Activated CD8-positive, alpha-beta memory T cell treated with anti-CD3 and anti-CD28 coated beads for 48 hours (primary cell): ENCODE data around the gene VRK3.
"Not testable (repeated sequence)": the region's sequence is repeated elsewhere in the genome, so short reads cannot be mapped to it uniquely, and the experiment has no call there.

Experiments
- DNase-seq, 3 experiments: peaks; one replicate each; pipeline ENCODE4 v3.0.0-alpha.2; 2020; ENCODE audit warnings: low read depth in 2 of 3, low spot score in 2 of 3

Gene VRK3

GRCh38 chr19:49997709-49998108 is 27.5 kb downstream of the VRK3 start:
- DNase-seq: no peak

- DNase-seq: no peak
Observed at GRCh38 chr19:49988433-49988832, 36.7 kb downstream of the VRK3 start.

DNA sequence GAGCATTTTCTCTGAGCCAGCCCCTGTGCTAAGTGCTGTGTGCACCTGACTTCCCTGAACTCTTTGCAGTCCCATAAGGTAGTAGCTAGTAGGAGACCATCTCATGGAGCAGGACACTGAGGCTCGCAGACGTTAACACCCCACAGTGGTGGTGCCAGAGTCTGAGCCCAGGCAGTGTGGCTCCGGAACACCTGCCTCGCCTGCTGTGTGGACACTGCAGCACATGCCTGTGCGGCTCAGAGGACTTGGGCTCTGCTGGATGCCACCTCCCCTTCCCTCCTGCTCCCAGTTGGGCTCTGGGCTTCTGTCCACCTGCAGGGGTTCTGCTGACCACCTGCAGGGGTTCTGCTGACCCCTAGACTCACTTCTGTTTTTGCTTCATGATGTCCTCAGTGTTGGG is 37.2 kb downstream of the VRK3 start:
- no peak for DNase-seq

- peak; percentile 54 to 63 (median 57) for DNase-seq
Observed at GRCh38 chr19:49987159-49987698, 37.9 kb downstream of the VRK3 start.

DNA sequence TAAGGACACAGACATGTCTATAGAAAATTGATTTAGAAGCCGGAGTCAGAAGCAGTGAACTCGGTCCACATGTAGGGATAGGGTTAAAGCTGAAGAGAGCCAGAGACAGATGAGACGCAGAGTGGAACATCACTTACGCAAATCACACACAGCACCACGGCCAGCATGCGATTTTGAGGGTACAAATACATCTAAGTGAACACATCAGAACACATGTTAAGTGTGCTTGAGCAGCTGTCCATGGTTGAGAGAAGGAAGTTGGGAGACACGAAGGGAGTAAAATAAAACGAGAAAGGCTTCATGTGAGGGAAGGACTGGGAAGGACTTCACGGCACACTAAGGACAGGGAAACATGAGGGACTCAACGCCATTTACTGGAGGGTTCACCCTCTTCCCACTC is 38.8 kb downstream of the VRK3 start:
- DNase-seq: no peak

DNA sequence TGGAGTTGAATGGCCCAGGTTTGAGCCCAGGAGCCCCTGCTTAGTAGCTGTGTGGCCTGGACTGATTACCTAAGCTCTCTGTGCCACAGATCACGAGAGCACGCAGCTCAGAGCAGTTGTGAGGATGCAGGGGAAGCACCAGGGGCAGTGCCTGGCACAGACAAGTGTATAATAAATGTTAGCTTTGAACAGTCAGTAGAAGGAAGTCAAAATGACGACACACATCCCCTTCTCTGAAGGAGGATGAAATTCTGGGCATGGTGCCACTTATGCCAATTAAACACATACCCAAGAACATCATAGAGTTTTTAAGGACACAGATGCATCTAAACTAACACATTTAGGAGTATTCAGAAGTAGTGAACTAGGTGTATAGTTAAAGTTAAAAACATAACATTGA is 39.3 kb downstream of the VRK3 start:
- no peak for DNase-seq

DNA sequence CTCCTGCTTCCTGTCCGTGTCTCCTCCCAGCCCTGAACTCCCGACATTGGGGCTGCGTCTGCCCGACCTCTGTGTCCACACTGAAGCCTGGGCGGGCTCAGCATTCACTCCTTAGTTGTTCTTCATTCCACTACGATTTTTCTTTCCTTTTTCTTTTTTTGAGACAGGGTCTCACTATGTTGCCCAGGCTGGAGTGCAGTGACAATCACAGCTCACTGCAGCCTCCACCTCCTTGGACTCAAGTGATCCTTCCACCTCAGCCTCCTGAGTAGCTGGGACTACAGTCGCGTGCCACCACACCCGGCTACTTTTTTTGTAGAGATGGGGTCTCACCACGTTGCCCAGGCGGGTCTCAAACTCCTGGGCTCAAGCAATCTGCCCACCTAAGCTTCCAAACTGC is 40.7 kb downstream of the VRK3 start:
- no peak for DNase-seq

DNA sequence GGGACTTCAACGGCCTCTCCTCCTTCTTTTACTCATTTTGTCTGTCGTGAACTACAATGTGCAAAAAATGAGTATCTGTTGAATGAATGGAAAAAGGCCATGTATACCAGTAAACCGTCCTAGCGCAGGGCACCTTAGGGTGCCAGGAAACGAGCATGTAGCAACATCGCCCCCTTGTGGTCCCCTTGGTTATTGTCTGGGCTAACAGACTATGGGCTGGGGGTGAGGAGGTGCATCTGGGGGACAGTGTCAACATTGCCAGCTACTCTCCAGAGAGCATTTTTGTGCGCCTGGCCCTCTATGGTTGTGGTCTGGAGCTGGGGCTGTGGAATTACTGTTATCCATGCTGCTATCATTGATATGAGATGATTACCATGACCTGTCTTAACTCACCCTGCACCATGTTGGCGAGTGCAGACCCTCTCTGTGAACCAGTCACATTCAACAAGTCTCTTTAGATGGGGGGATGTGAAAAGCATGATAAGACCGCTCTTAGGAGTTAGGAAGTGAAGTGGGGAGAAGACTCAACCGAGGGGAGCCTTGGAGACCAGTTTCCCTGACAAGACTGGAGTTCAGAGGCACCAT is 41.4 kb downstream of the VRK3 start:
- DNase-seq: peak; percentile 48 to 84 (median 80)

GRCh38 chr19:49981603-49982593 is 43.3 kb downstream of the VRK3 start:
- no peak for DNase-seq

DNA sequence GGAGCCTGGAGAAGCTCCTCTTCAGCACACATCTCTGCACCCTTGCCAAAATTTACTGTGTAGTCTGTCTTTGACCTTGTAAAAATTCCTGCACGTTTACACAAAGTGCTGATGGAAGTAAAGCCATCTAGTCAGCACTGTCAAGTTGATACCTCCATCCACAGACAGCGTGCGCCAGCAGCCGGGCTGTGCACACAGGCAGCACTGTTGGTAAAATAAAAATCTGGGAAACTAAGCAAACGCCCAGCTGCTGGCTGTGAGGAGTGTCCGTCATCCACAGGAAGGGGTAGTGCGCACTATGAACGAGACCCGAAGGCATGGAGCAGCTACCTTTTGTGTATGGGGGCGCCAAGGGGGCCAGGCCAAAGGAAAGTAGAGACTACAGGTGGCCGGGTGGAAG is 46.8 kb downstream of the VRK3 start:
- DNase-seq: no peak

DNA sequence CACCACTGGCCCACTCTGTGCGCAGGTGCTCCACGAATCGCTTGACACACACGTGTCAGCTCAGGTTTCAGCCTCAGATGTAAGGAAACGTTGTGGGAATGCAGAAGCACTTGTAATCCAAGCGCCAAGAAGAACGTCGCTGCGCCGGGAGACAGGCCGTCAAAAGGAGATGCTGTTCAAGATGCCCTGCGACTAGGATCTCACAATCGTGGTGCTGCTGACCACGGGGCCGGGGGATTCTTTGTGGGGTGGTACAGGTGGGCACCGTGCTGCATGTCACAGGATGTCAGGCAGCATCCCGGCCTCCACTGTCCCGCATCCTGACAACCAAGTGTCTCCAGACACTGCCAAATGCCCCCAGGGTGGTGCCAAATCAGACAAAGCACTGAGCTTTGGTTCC is 47.3 kb downstream of the VRK3 start:
- DNase-seq: no peak

DNA sequence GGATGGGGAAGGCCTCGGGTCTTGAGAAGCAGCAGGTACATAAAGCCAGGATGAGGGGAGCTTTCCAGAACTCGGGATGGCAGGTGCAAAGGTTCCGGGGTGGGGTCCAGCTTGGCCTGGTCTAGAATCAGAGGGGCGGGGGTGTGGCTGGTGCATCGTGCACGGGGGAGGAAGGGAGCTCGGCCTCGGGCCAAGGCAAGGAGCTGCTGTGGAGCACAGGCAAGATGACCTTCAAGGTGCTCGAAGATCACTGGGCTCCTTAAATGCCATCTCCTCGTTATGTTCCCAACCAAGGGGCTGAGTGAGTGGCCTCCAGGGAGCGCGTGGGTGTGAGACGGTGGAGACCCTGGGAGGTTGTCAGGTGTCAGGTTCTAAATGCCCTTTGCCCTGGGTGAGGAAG is 48.1 kb downstream of the VRK3 start:
- DNase-seq: no peak

DNA sequence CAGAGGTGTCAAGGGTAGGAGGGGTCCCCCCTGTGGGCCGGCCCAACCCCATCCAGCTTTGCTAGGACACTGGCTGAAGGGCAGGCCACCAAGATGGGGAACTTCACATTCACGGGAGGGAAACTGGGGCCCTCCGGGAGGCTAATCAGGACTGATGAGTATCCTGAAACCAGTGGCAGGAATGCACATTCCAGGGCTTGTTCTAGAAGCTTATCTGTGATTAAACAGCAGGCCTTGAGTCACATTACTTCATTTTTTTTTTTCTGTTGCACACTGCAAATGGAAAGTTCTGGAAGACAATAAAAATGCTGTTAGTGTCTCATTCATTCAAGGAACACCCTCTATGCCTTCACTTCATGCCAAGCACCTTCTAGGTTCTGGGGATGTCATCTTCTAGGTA is 48.7 kb downstream of the VRK3 start:
- no peak for DNase-seq

DNA sequence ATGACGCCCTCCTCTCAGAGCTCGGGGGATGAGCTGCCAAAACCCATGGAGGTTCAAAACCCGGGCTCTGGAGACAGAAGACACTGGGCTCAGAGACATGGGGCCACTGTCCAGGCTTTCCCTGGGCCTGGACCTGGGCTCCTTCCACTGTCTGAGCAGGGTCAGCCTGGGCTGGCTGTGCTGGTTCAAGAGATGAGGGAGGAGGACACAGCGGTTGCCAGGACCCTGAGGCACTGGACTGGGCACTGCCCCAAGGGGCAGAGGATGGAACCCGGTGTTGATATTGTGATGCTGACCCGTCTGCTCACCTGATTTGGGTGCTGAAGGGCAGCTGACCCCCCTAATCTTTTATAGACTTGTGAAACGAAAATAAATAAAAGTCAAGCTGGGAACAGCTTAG is 50.1 kb downstream of the VRK3 start:
- no peak for DNase-seq

- no peak for DNase-seq
Observed at GRCh38 chr19:49973987-49974386, 51.2 kb downstream of the VRK3 start.

DNA sequence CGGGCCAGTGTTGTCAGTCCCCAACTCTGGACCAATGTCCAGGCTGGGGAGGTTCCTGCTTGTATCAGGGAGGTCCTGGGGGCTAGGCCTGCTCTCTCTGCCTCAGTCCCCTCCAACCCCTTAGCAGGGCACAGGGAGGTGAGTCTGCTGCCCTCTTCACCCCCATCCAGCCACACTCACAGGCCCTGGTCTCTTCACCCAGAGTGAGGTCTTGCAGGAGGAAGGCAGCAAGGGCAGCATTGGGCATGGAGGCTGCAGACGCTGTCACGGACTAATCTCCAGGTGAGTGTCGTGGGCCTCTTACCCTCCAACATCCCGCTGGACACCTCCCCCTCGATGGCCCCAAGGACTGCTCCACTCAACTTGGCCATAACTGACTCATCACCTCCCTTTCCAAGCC is 52.3 kb downstream of the VRK3 start:
- DNase-seq: no peak

GRCh38 chr19:49971991-49972411 is 53.2 kb downstream of the VRK3 start:
- no peak for DNase-seq

GRCh38 chr19:49969355-49969754 is 55.8 kb downstream of the VRK3 start:
- not testable (repeated sequence) for DNase-seq

- no peak for DNase-seq
Observed at GRCh38 chr19:49968279-49968922, 56.8 kb downstream of the VRK3 start.

GRCh38 chr19:49960980-49961379 is 64.2 kb downstream of the VRK3 start, which contains the start of gene SIGLEC11:
TSS of gene SIGLEC11 (minus strand) at chr19:49961172. CDS start at chr19:49961081, 91 bp downstream.
- not testable (repeated sequence) for DNase-seq

- not testable (repeated sequence) for DNase-seq
Observed at GRCh38 chr19:49959892-49960291, 65.3 kb downstream of the VRK3 start.

GRCh38 chr19:49958596-49958995 is 66.6 kb downstream of the VRK3 start:
- not testable (repeated sequence) for DNase-seq
